ENCODE data around the gene PITHD1.
"Not testable (repeated sequence)": the region's sequence is repeated elsewhere in the genome, so short reads cannot be mapped to it uniquely, and the experiment has no call there.

Gene PITHD1

DNA sequence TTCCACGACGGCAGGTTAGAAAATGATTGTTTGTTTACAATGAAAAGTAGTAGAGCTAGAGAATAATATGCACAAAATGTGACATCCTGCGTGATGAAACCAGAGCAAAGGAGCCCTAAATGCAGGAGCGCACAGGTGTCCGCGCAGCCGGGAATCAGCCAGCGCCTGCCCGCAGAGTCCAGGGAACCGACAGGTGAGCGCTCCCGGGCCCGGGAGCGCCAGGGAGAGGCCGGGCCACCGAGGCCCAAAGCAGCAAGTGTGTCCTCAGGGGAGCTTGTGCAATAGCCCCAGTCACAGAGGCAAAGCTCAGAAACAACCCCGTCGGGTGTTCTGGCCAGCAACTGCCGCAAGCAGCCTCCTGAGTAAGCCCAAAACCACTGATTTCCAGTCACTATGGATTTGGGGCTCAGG is 23.1 kb downstream of the PITHD1 start:
- H3K27ac Mint-ChIP-seq, result peak overlapping the region; percentile 76
- H3K36me3 Mint-ChIP-seq, result peaks cover 29% of the 10 kb centered on the region
- H3K4me3 Mint-ChIP-seq, result peak overlapping the region; percentile 93
- peaks cover 33% of the 10 kb centered on the region for H3K4me1 Mint-ChIP-seq
- no peak for ATAC-seq
- no peaks in the 10 kb centered on the region for H3K27me3 Mint-ChIP-seq
- no peaks in the 10 kb centered on the region for H3K9me3 Mint-ChIP-seq

DNA sequence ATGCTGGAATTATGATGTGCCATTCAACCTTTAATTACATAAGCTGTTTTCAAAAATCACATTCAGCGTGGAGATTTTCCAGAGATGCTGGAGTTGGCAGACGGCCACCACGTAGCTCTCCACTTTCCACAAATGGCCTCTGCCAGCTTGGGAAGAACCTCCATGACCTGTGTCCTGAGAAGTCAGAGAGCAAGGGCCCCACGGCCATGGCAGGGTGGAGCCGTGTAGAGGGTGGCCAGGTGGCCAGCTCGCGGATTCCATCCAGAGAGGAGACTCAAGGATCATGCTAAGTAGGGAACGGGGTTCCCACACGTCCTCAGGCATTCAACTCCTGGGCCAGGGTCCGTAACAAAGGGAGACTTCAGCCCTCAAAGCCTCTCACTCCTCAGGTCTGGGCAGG is 23.7 kb downstream of the PITHD1 start:
- Mint-ChIP-seq H3K36me3 (peaks cover 24% of the 10 kb centered on the region), H3K4me3 (peak overlapping the region; percentile 43), H3K9me3 (no peaks in the 10 kb centered on the region), H3K27me3 (no peaks in the 10 kb centered on the region), H3K4me1 (peaks cover 33% of the 10 kb centered on the region), H3K27ac (peak overlapping the region; percentile 76)
- no peak for ATAC-seq

DNA sequence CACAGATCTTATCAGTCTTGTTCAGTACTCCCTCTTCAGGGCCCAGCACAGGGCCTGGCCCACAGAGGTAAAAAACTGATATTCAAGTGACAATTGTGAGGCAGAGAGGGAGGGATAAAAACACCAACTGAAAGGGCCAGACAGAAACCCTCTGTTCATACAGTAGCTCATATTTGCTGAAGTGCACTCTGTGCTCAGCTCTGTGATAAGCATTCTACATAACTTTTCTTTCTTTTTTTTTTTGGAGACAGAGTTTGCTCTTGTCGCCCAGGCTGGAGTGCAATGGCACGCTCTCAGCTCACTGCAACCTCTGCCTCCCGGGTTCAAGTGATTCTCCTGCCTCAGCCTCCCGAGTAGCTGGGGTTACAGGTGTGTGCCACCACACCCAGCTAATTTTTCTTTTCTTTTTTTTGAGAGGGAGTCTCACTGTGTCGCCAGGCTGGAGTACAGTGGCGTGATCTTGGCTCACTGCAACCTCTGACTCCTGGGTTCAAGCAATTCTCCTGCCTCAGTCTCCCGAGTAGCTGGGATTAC is 24.7 kb downstream of the PITHD1 start:
- not testable (repeated sequence) for ATAC-seq, H3K9me3 Mint-ChIP-seq, H3K27ac Mint-ChIP-seq, H3K4me3 Mint-ChIP-seq, H3K27me3 Mint-ChIP-seq
- Mint-ChIP-seq H3K36me3 (peaks cover 28% of the 10 kb centered on the region), H3K4me1 (peaks cover 33% of the 10 kb centered on the region)

DNA sequence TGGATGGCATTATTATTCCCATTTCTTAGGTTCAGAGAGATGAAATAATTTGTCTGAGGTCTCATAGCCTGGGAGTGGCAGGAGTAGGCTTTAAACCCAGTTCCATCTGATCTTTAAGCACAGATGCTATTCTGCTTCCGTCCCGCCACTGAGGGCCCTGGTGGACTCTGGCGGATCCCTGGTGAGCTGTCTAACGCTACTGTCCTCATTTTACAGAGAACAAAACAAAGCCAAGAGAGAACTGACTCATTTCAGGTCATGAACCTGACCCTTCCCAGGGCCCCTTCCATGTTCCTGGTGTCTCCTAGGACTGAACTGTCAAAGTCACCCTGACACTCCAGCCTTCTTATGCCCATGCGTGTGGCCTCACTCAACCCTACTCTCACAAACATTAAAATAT is 25.5 kb downstream of the PITHD1 start:
- no peak overlapping the region for H3K4me3 Mint-ChIP-seq

DNA sequence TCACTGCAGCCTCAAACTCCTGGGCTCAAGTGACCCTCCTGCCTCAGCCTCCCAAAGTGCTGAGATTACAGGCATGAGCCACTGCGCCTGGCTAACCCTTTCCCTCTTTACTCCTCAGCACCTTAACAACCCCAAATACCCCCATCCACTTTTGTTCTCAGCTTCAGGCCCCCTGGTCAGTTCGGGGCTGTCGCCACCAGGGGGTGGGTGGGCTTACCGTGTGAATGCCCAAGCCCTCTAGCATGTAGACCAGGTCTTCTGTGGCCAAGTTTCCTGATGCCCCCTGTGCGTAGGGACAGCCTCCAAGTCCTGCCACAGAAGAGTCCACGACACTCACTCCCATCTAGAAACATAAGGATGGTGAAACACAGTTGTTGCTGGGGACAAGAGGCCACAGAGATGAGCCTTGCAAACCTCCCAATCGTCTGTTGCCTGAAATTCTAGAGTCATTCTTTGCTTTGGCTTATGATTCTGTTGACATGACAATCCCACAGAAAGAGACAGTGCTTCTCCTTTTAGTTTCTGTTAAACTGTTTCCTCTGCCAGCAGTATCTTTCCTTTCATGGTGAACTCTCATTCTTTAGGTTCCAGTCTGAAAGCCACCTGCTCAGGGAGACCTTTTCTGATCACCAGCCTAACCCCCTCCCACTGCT is 26.1 kb downstream of the PITHD1 start:
- no peak overlapping the region for H3K4me3 Mint-ChIP-seq
- no peak for ATAC-seq
- H3K36me3 Mint-ChIP-seq, result peaks cover 21% of the 10 kb centered on the region
- H3K9me3 Mint-ChIP-seq, result no peaks in the 10 kb centered on the region
- H3K27me3 Mint-ChIP-seq, result no peaks in the 10 kb centered on the region
- H3K27ac Mint-ChIP-seq, result peak overlapping the region; percentile 17
- peaks cover 23% of the 10 kb centered on the region for H3K4me1 Mint-ChIP-seq

More for the DNA sequence above, 25.5 kb downstream of the PITHD1 start:
- no peak for ATAC-seq
- peaks cover 29% of the 10 kb centered on the region for H3K4me1 Mint-ChIP-seq
- peak overlapping the region; percentile 17 for H3K27ac Mint-ChIP-seq
- no peaks in the 10 kb centered on the region for H3K9me3 Mint-ChIP-seq
- H3K36me3 Mint-ChIP-seq, result peaks cover 24% of the 10 kb centered on the region
- H3K27me3 Mint-ChIP-seq, result no peaks in the 10 kb centered on the region

DNA sequence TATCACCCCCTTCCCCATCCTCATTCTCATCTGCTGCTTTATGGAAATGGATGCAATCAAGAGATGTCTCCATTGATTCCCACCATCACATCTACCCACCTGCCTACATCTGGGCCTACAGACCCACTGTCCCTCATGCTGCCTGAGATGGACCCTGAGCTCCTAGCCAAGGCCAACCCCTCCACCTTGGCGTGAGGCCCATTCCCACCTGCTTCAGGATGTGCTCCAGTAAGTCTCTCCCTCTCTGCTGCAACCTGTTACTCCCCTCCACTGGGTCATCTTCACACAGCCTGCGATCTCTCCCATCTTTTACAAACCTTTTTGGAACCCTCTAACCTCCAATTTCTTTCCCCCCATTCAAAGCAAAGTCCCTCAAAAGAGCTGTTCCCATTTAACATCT is 26.8 kb downstream of the PITHD1 start:
- Mint-ChIP-seq H3K4me1 (peaks cover 21% of the 10 kb centered on the region), H3K9me3 (no peaks in the 10 kb centered on the region), H3K27me3 (no peaks in the 10 kb centered on the region), H3K36me3 (peaks cover 21% of the 10 kb centered on the region), H3K27ac (peak overlapping the region; percentile 17), H3K4me3 (no peak overlapping the region)
- ATAC-seq, result no peak

DNA sequence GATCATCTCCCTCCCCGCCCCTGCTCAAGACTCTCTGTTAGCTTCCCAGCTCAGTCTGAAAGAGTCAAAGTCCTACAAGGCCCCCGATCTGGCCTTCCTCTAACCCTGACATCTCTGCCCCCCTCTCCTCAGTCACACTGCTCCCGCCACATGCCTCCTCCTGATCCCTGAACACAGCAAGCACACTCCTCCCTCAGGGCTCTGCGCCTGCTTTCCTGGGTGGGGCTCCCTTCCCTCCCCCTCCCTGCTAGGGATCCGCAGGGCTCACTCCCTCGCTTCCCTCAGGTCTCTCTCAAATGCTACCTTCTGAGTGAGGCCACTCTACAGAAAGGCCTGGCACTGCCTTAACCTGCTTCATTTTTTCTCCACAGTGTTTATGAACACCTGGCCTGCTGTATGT is 28.1 kb downstream of the PITHD1 start:
- no peak overlapping the region for H3K4me3 Mint-ChIP-seq
- no peak for ATAC-seq
- peaks cover 28% of the 10 kb centered on the region for H3K4me1 Mint-ChIP-seq
- no peak overlapping the region for H3K27ac Mint-ChIP-seq
- H3K27me3 Mint-ChIP-seq, result no peaks in the 10 kb centered on the region
- H3K9me3 Mint-ChIP-seq, result no peaks in the 10 kb centered on the region
- peaks cover 28% of the 10 kb centered on the region for H3K36me3 Mint-ChIP-seq

DNA sequence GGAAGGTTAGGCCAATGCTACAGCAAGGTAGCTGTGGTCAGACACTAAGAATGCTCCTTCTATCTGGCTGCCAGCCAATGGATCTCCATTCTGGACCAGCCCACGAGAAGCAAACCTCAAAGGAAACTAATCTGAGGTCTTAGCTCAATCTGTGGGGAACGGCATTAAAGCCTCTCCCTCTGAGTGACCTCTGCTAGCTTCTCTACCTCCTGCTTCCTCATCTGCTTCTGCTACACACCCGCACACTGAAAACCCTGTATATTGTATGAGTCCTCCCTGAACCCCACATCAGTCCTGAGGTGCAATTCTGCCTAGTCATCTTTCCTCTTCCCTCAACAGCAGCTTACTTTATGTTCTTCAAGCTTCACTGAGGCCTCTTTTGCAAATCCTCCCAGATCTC is 29.2 kb downstream of the PITHD1 start:
- peaks cover 29% of the 10 kb centered on the region for H3K4me1 Mint-ChIP-seq
- no peak overlapping the region for H3K4me3 Mint-ChIP-seq
- H3K27ac Mint-ChIP-seq, result no peak overlapping the region

DNA sequence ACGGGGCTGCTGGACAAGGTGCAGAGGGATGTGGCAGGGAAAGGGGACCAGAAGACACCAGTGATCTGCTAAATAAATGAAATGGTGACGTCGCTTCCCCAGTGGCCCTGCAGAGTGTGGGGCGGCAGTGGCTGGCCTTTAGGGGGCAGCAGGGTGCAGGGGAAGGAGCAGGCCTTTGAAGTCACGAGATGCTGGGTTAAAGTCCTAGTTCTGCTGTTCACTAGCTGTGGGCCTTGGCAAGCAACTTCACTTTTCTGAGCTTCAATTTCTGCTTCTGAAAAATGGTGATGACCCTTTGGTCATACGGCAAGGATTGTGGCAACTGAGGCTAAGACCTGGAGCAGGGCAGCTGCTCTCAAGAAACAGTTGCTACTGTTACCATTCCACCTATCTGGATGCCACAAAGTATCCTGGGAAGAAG is 31.5 kb downstream of the PITHD1 start:
- H3K4me3 Mint-ChIP-seq, result no peak overlapping the region
- H3K9me3 Mint-ChIP-seq, result no peaks in the 10 kb centered on the region
- H3K36me3 Mint-ChIP-seq, result peaks cover 49% of the 10 kb centered on the region
- peak; percentile 91 for ATAC-seq
- H3K4me1 Mint-ChIP-seq, result peaks cover 32% of the 10 kb centered on the region
- no peaks in the 10 kb centered on the region for H3K27me3 Mint-ChIP-seq
- H3K27ac Mint-ChIP-seq, result peak overlapping the region; percentile 66

More for the DNA sequence above, 29.2 kb downstream of the PITHD1 start:
- Mint-ChIP-seq H3K36me3 (peaks cover 39% of the 10 kb centered on the region), H3K27me3 (no peaks in the 10 kb centered on the region), H3K9me3 (no peaks in the 10 kb centered on the region)
- no peak for ATAC-seq

DNA sequence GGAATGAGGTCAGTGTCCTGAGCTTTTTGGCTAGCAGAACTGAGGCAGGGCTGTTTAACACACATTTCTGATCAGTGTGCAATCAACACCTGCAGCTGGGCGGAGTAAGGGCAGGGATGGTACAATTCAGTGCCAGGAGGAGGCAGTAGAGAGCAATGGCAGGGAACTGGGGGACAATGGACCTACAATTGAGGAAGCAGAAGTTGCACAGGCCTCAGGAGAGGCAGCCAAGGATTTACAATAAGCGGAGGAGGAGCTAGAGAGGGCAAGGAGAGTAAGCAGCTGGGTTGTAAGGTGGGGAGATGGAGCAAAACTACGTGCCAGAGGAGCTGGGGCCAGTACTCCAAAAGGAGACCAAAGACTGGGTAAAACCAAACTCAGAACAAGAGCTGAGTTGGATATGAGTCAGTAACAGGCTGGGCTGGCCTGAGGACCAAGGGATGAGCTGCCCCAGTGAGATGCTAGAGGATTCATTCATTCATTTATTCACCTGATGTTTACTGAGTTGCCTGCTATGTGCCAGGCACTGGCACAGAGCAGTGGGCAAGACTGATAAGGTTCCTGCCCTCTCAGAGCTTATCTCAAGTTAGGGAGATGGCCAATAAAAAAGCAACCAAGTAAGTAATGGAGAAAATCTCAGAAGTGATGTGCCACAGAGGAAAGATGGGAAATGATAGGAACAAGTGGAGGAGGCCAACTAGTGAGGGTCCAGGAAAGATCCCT is 32.8 kb downstream of the PITHD1 start:
- ATAC-seq, result peak; percentile 88
- H3K4me1 Mint-ChIP-seq, result peaks cover 32% of the 10 kb centered on the region
- no peak overlapping the region for H3K4me3 Mint-ChIP-seq
- peaks cover 45% of the 10 kb centered on the region for H3K36me3 Mint-ChIP-seq
- H3K27me3 Mint-ChIP-seq, result no peaks in the 10 kb centered on the region
- peak overlapping the region; percentile 66 for H3K27ac Mint-ChIP-seq
- H3K9me3 Mint-ChIP-seq, result no peaks in the 10 kb centered on the region

DNA sequence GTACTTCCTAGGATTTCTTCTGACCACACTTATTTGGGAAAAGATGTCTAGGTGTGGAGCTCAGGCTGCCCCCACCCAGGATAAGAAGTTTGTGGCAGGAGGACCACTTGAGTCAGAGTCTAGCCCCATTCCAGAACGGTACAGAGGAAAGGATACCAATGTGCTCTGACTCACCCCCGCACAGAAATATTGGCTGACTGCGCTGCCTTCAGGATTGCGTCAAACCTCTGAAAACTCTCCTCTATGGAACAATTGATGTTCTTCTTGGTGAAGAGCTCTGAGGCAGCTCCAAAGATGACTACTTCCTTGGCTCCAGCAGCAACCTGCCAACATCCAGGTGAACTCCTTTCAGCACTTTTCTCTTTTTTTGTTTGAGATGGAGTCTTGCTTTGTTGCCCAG is 35.8 kb downstream of the PITHD1 start:
- H3K27ac Mint-ChIP-seq, result no peak overlapping the region
- H3K9me3 Mint-ChIP-seq, result no peaks in the 10 kb centered on the region
- ATAC-seq, result no peak
- no peak overlapping the region for H3K4me3 Mint-ChIP-seq
- H3K36me3 Mint-ChIP-seq, result peaks cover 52% of the 10 kb centered on the region
- H3K4me1 Mint-ChIP-seq, result peaks cover 39% of the 10 kb centered on the region
- H3K27me3 Mint-ChIP-seq, result no peaks in the 10 kb centered on the region

DNA sequence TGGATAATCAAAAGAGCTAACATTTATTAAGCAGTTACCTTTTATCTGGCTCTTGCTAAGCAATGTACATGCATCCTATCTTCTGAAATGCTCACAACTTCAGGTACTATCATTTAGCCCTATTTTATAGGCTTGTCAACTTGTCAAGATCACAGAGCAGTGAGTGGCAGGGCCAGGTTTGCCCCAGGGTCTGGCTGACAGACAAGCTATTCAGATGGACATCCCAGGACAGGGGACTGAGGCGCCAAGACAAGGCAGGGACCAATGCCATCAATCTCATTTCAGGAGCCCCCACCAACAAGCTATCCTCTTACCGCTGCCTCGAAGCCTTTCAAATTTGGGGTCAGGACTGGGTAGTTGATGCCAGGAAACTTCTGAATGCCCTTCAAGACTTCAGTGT is 38.1 kb downstream of the PITHD1 start:
- no peaks in the 10 kb centered on the region for H3K9me3 Mint-ChIP-seq
- peaks cover 50% of the 10 kb centered on the region for H3K36me3 Mint-ChIP-seq
- no peak for ATAC-seq
- peaks cover 20% of the 10 kb centered on the region for H3K4me1 Mint-ChIP-seq
- H3K4me3 Mint-ChIP-seq, result no peak overlapping the region
- no peak overlapping the region for H3K27ac Mint-ChIP-seq
- H3K27me3 Mint-ChIP-seq, result no peaks in the 10 kb centered on the region

DNA sequence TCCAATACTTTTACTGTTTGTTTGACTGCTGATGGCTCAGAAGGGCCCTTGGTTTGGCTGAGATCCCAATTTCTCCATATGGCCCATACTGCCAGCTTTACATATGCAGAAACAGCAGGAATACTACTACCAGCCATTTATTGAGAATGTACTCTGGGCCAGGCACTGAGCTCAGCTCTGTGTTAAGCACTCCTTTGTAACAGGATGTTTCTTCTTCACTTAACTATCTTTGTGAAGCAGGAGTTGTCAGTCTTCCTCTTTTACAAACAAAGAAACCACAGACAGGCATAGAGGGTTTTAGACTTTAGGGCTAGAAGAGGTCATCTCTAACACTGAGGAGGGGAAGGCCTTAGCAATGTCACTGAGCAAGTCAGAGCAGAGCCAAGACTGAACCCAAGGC is 38.7 kb downstream of the PITHD1 start:
- H3K4me1 Mint-ChIP-seq, result peaks cover 19% of the 10 kb centered on the region
- no peak for ATAC-seq
- peaks cover 46% of the 10 kb centered on the region for H3K36me3 Mint-ChIP-seq
- no peak overlapping the region for H3K4me3 Mint-ChIP-seq
- no peaks in the 10 kb centered on the region for H3K9me3 Mint-ChIP-seq
- H3K27me3 Mint-ChIP-seq, result no peaks in the 10 kb centered on the region
- no peak overlapping the region for H3K27ac Mint-ChIP-seq

DNA sequence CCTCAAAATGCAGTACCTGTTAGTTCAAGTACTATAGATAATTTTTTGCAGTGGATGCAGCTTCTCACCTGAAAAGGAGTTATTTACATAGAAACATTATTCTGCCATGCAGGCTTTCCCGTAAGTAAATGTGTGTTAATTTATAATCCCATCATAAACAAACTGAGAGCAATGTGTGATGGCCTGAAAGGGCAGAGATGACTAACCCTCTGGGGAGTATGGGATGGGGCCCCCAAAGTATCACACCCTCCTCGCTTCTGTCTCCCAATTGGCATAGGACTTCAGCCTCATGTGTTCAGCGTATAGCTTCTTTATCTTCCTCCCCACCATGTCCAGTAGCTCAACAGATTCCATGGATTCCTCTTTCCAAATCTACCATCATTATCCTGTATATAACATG is 39.4 kb downstream of the PITHD1 start:
- no peaks in the 10 kb centered on the region for H3K9me3 Mint-ChIP-seq
- H3K36me3 Mint-ChIP-seq, result peaks cover 39% of the 10 kb centered on the region
- no peak for ATAC-seq
- H3K27ac Mint-ChIP-seq, result peak overlapping the region; percentile 48
- no peaks in the 10 kb centered on the region for H3K27me3 Mint-ChIP-seq
- no peak overlapping the region for H3K4me3 Mint-ChIP-seq
- H3K4me1 Mint-ChIP-seq, result peaks cover 15% of the 10 kb centered on the region

DNA sequence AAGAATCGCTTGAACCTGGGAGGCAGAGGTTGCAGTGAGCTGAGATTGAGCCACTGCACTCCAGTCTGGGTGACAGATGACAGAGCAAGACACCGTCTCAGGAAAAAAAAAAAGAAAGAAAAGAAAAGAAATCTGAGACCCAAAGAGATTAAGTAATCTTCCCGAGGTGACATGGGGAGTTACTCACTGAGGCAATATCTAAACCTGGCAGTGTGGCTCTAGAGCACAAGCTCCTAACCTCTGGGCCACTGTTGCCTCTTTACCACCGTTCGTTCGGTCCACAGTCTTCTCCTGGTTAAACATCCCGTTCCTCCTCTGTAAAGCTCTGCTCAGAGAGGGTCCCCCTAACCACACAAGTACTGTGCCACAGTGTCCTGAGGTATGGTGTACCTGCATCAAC is 45.5 kb downstream of the PITHD1 start:
- Mint-ChIP-seq H3K27me3 (no peaks in the 10 kb centered on the region), H3K4me1 (peaks cover 27% of the 10 kb centered on the region), H3K9me3 (no peaks in the 10 kb centered on the region), H3K27ac (no peak overlapping the region), H3K4me3 (peak overlapping the region; percentile 40), H3K36me3 (peaks cover 6% of the 10 kb centered on the region)
- ATAC-seq, result no peak

DNA sequence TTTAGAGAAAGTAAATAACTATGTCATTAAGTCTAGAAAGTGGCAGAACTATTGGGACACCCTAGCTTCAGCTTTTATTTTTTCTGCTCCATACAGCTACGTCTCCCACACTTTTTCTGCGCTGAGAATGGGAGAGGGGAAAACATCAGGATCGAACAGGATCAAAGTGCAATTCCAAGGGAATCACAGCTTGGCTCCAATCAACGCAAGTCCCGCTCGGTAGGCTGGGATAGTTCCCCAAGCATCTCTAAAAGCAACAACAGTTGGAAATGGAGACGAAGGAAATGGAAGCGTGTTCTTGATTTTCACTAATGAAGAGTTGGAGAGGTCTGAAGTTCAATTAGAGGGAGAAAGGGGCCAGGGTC is 46.5 kb downstream of the PITHD1 start:
- H3K36me3 Mint-ChIP-seq, result peaks cover 6% of the 10 kb centered on the region
- peak overlapping the region; percentile 98 for H3K27ac Mint-ChIP-seq
- H3K4me3 Mint-ChIP-seq, result peak overlapping the region; percentile 93
- no peak for ATAC-seq
- H3K4me1 Mint-ChIP-seq, result peaks cover 27% of the 10 kb centered on the region
- H3K27me3 Mint-ChIP-seq, result no peaks in the 10 kb centered on the region
- no peaks in the 10 kb centered on the region for H3K9me3 Mint-ChIP-seq
